Uterus (tissue), 2 donors: ENCODE data around the gene LIN54.

Experiments used
- CTCF ChIP-seq, 4 experiments: fragments of 200-600 bp in 2 of 4; fragments of 450-650 bp in 2 of 4; sonication (generic) in 2 of 4; IDR thresholded peaks; one replicate each; pipeline ENCODE4 v1.5.1; 2016 to 2019; ENCODE audit warnings: antibody characterized with exemption in 4 of 4, mild to moderate bottlenecking in 2 of 4, moderate library complexity in 1 of 4
- POLR2A ChIP-seq, 2 donors: fragments of 450-650 bp; IDR thresholded peaks; one replicate each; pipeline ENCODE4 v1.6.1; 2016; ENCODE audit warnings: antibody characterized with exemption in 2 of 2, mild to moderate bottlenecking in 1 of 2, moderate library complexity in 1 of 2

- TF ChIP-seq POLR2A (IDR thresholded peaks at IDR 0.05) (no peak), CTCF (IDR thresholded peaks at IDR 0.05) (no peak)
Observed at GRCh38 chr4:82965763-82966162, 44.9 kb downstream of the LIN54 start.
